Breast epithelium (tissue), 3 donors: ENCODE measurements around the gene INPP5E.

Experiments used
- CTCF ChIP-seq, 3 donors: fragments of 450-650 bp; IDR thresholded peaks; one replicate each; pipeline ENCODE4 v1.5.1; 2016 to 2017; ENCODE audit warnings: antibody characterized with exemption in 3 of 3, mild to moderate bottlenecking in 3 of 3, moderate library complexity in 3 of 3
- POLR2A ChIP-seq: fragments of 450-650 bp; IDR thresholded peaks from one replicate; pipeline ENCODE4 v1.6.1; 2016; ENCODE audit warnings: antibody characterized with exemption, mild to moderate bottlenecking, moderate library complexity
- POLR2AphosphoS5 ChIP-seq, 3 donors: sonication (generic); formaldehyde crosslinking; IDR thresholded peaks; one replicate each; pipeline ENCODE4 v1.6.1; 2017; ENCODE audit warnings: antibody characterized with exemption in 3 of 3

- TF ChIP-seq POLR2A (no peak), CTCF (IDR thresholded peaks at IDR 0.05) (no peak), POLR2AphosphoS5 (IDR thresholded peaks at IDR 0.05) (no peak)
Observed at GRCh38 chr9:136443087-136443486, 3.4 kb upstream of the INPP5E start.
